NCI-H2196 (cell line): ENCODE results near the gene KCNQ2.

Experiments used
- DNase-seq: peaks from one replicate; lab custom pipeline; 2025; ENCODE audit not compliant: unreplicated experiment; lab: John Stamatoyannopoulos, UW

KCNQ2 gene

GRCh38 chr20:63472862-63473390, 471 bp upstream of the KCNQ2 start:
- no peak for DNase-seq

DNA sequence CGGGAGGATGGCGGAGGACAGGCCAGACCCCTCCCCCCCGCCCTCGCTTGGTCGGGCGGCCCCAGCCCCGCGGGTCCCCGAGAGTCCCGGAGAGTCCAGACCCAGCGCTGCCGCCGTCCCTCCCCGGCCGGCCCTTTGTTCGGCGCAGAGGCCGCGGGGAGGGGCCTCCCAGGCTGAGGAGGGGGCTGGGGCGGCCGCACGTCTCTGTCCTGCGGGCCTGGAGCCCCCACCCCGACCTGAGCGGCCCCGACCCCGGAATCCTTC, 806 bp downstream of the KCNQ2 start:
- DNase-seq: no peak

DNA sequence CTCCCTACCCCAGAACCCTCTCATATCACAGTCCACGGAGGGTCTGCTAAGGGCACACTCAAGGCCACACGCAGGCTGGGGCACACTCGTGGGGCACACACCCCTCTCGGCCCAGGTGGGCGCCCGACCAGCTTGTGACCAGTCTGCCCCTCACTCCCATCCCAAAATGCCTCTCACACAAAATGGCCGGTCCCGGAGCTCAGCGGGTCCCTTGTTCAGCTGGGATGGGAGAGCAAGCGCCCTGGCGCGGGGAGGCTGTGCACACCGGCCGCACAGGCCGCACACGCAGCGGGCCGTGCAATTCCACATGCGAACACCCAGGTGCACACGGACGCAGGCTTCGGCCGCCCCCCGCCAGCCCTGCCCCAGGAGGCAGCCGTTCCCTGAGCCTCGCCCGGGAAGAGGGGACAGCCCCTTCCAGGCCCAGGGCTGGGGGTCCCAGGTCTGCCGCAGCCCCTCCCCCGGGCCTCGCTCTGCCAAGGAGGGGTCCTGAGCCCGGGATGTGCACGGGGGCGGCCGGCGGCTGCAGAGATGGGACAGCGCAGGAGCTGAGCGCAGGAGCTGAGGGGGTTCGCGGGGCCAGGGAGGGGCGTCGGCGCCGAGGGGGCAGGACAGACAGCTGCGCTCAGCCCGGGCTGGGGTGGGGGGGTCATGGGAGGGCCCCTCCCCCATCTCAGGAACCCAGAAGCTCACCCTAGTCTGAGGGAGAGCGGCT, 1.3 kb downstream of the KCNQ2 start:
- DNase-seq: no peak

DNA sequence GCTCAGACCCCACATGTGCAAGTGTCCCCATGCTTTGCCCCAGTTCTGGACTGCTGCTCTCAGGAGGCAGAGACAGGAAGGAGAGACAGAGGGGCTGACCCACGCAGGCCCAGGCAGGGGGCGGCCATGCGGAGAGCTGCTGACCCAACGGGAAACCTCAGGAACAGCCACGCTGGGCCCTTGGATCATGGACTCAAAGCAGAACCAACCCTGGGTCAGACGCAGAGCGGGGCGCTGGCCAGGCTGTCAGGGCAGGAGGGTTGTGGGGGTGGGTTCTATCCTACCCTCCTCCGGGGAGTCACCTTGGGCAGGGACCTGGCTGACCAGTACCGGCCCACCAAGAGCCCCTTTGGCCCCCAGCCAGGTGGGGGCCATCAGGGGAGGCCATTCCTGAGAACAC, 2.0 kb downstream of the KCNQ2 start:
- no peak for DNase-seq

DNA sequence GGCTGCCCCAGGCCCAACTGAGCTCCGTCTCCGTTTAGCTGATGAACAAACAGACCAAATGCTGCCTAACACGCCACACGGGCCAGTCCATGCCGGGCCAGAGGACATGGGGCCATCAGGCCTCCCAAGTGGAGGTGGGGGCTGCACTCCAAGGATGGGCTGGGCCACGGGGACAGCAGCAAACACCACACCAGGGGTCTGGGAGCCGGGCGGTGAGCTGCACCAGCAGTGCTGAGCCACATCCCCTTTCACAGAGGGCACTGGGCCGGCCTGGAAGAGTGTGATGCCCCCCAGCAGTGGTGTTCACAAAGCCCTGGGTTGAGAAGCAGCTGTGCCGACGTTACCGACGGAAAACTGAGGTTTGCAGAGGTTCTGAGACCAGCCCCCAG, 2.7 kb downstream of the KCNQ2 start:
- DNase-seq: no peak

GRCh38 chr20:63469019-63469712, 3.3 kb downstream of the KCNQ2 start:
- DNase-seq: no peak

- no peak for DNase-seq
Measured at GRCh38 chr20:63468421-63468820, 4.0 kb downstream of the KCNQ2 start.

DNA sequence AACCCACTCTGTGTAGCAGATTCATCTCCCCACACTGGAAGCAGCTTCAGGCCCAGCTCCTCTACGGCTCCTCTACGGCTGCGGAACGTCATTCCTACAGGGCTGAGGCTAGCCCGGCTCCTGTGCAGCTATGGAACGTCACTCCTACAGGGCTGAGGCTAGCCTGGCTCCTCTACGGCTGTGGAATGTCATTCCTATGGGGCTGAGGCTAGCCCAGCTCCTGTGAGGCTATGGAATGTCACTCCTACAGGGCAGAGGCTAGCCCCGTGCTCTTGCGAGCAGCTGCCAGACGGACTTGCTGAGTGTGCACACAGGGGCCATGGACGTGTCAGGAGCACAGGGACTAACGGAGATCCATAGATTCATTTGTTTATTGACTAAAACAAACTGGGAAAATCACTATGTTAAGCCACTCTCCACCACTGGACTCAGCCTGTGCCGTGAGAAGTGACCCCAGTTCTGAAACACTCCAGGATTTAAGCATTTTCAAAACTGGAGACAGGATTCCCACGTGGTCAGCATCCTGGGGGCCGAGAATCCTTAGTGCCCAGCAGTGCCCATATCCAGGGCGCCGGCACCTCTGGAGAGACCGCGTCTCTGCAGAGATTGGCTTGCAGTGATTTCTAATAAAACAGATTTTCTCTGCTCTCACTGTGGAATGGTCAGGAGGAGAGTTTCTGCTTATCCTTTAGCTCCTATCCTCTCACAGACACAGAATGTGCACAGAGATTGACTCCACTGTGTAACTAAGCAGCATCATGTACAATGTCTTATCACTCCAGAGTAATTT, 5.0 kb downstream of the KCNQ2 start:
- no peak for DNase-seq

GRCh38 chr20:63466861-63467260, 5.6 kb downstream of the KCNQ2 start:
- no peak for DNase-seq

DNA sequence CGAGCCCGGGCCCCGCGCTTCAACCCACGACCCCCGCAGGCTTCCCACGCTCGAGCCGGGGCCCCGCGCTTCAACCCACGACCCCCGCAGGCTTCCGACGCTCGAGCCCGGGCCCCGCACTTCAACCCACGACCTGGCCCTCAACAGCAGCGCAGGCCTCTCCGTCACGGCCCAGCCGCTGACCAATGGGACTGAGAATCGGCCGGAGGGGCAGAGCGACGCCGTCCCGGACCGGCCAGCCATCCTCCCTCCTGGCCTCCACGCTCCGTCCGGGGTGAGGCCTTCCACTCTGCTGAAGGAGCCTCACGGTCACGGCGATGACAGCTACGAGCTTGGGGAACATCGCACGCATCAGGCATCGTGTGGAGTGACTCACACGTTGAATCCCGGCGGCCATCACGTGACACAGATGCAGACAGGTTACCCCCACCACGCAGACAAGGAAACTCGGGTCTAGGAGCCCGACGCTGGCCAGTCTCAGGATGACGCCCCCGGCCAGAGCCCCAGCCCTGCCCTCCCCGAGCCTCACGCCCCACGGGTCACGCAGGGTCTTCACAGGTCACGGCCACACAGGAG, 6.1 kb downstream of the KCNQ2 start:
- DNase-seq: no peak

GRCh38 chr20:63465380-63466249, 6.8 kb downstream of the KCNQ2 start:
- DNase-seq: no peak

GRCh38 chr20:63464289-63464635, 8.2 kb downstream of the KCNQ2 start:
- DNase-seq: no peak

DNA sequence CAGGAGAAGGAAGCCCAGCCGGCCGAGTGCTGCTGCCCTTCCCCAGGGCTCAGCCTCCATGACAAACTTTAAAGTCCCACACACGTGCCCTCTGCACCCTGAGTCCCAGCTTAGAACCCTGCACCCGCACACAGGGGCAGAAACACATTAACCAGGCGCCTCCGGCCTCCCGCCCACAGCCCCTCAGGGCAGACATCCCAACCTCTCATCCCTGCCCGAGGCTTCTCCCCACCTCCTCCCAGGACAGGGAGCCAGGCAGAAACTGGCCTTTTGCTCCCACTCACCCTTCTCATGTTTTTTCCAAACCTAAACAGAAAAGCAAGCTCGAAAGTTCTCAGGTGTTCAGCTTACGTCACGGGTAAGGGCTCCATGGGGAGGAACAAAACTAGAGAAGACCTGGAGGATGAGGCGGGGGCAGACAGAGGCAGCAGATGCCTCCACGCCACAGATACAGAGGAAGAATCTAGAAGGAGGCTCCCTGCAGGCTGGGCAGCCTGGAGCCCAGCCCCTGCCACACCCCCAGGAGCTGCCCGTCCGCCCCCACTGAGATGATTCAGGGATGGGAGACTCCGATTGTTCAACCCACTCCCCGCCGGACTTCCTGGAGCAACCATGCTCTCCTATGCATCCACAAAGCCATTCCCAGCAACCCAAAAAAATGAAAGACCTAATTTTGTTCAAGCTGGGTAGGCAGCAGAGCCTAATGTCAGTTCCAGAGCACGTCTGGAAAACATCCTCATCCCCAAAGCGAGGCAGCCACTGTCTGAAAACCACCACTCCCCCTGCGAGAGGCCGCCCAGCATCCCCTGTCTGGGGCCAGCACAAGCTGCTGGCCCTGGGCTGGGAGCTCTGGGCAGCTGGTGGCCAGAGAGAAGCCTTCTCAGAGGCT, 8.8 kb downstream of the KCNQ2 start:
- no peak for DNase-seq

- DNase-seq: no peak
Measured at GRCh38 chr20:63462244-63462643, 10.2 kb downstream of the KCNQ2 start.

- DNase-seq: no peak
Measured at GRCh38 chr20:63461104-63461763, 11.2 kb downstream of the KCNQ2 start.

- no peak for DNase-seq
Measured at GRCh38 chr20:63459070-63459380, 13.4 kb downstream of the KCNQ2 start.

DNA sequence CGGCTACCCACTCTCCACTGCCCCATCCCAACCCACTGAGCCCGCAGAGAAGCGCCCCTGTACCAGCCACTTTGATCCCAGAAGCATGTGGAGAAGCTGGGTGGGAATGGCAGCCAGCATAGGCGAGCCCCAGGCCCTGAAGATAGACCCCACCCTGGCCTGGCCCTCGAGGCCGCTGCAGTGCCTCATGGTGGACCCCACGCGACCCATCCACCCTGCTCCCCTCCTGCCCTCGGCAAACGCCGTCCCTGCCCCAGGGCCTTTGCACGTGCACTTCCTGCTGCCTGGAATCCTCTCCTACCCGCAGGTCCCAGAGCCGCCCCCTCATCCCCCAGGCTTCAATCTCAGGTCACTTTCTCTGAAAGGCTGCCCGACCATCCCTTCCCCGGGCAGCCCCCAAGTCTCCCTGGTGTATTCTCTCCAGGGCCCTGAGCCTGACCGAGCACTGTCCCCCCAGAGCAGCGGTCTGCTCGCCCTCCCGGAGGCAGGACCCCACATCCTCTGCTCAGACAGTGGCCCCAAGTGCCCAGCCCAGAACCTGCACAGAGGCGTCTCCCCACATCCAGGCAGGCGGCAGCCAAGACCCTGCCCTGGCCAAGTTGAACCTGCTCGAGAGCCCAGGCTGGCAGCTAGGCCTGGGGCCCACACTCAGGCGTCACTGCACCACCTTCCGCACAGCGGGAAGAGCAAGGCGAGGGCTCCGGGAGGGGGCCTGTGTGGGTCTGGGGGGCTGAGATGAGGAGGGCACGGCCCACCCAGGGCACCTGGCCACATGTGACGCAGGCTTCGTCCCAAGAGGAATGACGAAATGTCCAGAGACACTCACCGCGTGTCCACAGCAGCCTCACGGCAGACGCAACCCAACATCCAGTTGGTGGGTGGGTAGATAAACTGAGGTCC, 14.0 kb downstream of the KCNQ2 start:
- DNase-seq: no peak

DNA sequence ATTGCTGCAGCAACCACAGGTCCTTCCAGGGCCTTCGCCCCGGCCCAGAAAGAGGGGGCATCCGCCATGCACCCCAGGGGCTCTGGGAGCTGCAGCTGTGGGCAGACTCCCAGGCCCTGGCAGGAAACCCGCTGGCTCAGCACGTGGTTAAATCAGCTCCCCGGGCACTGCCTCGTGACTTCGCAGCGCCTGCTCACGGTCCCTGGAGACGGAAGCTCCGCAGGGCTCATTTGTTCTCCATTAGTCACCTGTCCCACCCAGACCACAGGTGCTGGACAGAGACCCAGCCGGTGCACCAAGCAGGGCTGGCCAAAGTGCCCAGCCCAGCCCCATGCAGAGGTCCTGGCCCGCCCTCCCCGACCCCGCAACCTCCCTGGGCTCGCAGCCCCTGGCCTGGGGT, 14.7 kb downstream of the KCNQ2 start:
- peak; percentile 32 for DNase-seq
